PFSK-1 (cell line): ENCODE results near the gene SYVN1.

Experiments used
- POLR2AphosphoS5 ChIP-seq: IDR thresholded peaks from 2 replicates; pipeline ENCODE4 v1.6.1; 2012; ENCODE audit warnings: low read depth, mild to moderate bottlenecking, control low read depth, low read length, moderate library complexity
- REST ChIP-seq, 2 experiments: IDR thresholded peaks; 2 replicates each; pipeline versions ENCODE4 v1.6.1 to v1.8.0; 2011 to 2012; ENCODE audit warnings: low read depth in 2 of 2, low read length in 2 of 2, control low read depth in 1 of 2, inconsistent platforms in 1 of 2, mild to moderate bottlenecking in 1 of 2, moderate library complexity in 1 of 2; ENCODE audit not compliant: insufficient read depth in 1 of 2
- SIN3A ChIP-seq: IDR thresholded peaks from 2 replicates; pipeline ENCODE4 v1.6.1; 2012; ENCODE audit warnings: mild to moderate bottlenecking, low read length, moderate library complexity, borderline replicate concordance; ENCODE audit not compliant: insufficient read depth

DNA sequence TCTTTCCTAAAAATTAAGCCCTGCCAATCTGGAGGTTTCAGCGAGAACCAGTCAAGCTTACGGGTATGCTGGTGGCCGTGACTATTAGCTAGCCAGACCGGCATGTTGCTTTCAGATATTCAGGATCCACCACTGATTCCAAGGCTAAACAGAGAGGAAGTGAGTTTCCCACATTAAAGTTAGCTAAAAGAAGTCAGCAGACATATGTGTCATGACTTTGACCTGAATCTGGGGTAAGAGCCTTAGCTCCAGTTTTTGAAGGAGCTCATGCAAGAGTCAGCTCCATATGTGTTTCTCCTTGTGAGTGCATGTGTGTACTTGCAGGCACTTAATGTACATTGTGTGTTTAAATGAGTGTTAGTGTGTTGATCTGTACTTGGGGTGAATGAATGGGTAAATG, 48.9 kb downstream of the SYVN1 start:
- TF ChIP-seq POLR2AphosphoS5 (no peak), REST (IDR thresholded peaks at IDR 0.05; ENCODE audit: insufficient read depth in 1 of 2, low read depth in 2 of 2, low read length in 2 of 2) (no peak), SIN3A (no peak)
